GM18502 (cell line): ENCODE measurements around the gene PPFIA3.

Experiments
- ATAC-seq: cut with Tn5 transposase; IDR thresholded peaks from one replicate; pipeline ENCODE4 v1.9.1; 2021; ENCODE audit warnings: mild to moderate bottlenecking; ENCODE audit not compliant: unreplicated experiment, poor library complexity

PPFIA3 gene

DNA sequence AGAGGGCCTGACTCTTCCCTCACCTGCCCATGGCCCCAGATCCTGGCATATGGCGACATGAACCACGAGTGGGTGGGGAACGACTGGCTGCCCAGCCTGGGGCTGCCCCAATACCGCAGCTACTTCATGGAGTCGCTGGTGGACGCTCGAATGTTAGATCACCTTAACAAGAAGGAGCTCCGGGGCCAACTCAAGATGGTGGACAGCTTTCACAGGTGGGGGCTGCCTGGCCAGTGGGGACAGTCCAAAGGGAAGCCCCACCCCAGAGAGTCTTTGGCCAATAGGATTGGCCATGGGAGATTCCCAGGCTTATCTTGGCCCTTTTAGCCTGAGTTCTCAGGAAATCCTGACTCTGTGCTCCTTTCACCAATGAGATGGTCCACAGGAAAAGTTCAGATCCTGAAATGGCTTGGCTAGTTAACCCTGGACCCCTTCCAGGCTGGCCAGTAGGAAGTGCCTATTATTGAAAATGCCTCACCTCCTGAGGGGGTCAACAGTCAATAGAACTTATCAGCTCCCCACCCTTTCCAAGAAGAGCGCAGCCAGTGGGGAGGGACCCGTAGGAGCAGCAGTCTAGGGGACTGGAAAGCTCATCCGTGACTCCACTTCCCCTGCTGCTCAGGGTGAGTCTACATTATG lies 28.8 kb downstream of the PPFIA3 start:
- no peak for ATAC-seq

DNA sequence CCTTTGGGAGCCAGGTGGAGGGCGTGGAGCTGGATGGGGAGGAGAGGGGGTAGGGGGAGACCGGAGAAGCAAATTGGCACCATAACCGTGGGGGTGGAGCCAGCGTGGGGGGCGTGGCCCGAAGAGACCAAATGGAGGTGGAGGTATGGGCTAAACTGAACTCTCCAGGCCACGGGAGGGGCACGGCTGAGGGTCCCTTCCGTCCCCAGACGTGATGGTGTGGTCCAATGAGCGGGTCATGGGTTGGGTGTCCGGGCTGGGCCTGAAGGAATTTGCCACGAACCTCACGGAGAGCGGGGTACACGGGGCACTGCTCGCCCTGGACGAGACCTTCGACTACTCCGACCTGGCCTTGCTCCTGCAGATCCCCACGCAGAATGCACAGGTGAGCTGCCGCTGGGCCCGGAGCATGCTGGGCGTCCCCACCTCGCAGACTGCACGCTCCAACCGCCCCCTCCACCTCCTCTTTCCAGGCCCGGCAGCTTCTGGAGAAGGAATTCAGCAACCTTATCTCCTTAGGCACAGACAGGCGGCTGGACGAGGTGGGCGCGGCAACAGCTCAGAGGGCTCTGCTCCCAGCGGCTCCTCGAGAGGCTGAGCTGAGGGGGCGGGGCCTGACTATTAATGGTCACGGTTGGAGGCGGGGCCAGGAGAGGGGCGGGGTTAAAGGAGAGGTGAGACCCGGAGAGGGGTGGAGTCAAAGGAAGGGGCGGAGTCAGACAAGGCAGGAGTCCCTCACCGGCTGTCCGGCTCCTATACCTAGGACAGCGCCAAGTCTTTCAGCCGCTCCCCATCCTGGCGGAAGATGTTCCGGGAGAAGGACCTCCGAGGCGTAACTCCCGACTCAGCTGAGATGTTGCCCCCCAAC lies 29.7 kb downstream of the PPFIA3 start:
- no peak for ATAC-seq

- ATAC-seq: no peak
Observed at GRCh38 chr19:49149652-49150105, 30.3 kb downstream of the PPFIA3 start.

DNA sequence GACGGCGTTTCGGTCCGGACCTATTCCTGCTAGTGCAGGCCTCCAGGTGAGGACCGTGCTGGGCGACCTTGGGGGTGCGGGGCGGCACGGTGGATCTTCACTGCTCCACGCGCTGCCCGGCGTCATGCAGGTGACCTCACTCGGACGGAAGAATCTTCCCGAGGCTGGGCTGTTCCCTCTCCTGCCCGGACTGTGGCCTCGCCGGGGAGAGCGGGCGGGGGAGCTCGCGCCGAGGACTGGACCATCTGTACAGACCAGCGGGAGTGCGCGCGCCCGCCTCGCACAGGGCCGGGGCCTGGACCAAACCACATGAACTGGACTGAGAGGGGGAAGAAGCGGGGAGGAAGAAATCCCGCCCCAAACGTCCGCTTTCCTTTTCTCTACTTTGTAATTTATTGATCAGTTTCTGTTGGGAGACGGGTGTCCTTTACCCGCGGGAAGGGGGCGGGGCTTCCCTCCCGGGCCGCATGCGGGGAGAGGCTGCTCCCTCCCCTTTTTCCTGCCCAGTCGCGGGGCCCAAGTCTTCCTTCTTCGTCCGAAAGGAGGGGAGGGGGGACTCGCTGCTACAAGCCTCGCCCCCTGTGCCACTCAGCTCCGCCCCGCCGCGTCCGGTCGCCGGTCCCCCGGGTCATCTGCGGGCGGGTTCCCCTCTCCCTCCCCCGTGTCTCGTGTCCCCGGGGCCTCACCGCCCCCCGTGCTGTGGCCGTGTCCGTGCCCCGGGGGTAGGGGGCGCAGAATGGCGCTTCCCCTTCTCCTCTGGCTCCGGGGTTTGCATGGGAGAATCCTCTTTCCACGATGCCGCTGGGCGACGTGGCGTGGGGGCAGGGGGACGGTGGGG lies 31.0 kb downstream of the PPFIA3 start:
- ATAC-seq: no peak

DNA sequence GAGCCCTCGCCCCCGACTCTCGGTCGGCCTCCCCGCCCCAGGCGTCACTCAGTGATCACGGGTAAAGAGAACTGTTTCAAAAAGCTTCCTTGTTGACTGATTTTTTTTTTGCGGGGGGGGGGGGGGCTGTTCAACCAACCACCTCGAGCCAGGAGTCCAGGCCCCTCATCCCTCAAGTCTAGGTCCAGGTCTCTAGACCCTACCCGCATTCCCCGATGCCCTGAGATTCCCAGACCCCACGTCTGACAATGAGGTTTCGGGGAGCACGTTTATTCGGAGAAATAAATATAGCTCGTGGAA lies 31.6 kb downstream of the PPFIA3 start:
- ATAC-seq: no peak

DNA sequence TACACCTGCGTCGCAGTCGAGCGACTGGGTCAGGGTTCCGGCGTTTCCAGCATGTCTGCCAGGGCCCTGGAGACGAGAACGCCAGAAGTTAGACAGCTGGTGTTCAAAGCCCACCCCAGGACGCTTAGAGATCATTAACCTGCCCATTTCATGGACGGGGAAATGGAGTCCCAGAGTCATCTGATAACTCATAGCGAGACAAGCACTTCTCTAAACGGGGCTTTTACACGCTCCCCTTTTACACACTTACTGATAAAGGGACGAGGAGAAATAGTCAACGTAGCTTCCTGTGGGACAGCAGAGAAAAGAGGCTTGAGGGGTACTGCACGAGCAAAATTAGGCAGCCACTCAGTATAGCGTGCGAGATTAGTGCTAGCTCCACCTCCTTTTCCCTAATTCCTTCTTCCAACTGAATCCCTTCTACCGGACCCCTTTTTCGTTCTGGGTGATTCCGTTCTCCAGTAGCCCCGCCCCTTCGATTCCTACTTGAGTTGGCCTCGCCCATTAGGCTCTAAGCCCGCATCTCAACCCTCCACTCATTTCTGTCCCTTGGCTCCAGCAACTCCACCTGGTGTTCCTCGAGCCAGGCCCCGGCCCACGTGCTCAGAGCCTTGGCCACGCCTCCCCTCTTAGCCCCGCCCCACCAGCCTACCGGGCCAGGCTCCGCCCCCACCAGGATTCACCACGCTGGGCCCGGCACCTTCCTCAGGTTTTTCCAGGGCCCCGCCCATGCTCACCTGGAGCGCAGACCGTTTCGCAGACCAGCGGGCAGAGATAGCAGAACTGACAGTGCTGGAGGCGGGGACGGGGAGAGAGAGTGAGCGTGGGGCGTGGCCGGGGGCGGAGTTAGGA lies 32.1 kb downstream of the PPFIA3 start:
- no peak for ATAC-seq

DNA sequence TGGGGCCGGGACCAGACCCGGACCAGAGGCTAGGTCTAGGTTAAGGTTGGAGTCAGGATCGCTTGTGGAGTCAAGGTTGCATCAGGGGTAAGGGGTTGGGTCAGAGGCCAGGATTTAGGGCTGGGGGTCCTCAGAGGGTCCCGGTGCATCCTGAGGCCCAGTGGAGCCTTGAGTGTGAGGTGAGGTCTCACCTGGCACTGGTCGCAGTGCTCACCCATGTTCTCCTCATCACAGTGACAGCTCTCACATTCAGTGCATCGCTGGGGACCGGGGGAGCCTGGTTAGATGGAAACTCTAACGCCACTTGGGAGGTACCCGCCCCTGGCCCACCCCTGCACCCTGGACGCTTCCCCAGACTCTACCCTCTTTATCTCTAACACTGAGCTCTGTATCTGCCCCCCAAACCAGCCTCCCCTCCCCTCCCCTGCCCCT lies 32.8 kb downstream of the PPFIA3 start:
- ATAC-seq: no peak

DNA sequence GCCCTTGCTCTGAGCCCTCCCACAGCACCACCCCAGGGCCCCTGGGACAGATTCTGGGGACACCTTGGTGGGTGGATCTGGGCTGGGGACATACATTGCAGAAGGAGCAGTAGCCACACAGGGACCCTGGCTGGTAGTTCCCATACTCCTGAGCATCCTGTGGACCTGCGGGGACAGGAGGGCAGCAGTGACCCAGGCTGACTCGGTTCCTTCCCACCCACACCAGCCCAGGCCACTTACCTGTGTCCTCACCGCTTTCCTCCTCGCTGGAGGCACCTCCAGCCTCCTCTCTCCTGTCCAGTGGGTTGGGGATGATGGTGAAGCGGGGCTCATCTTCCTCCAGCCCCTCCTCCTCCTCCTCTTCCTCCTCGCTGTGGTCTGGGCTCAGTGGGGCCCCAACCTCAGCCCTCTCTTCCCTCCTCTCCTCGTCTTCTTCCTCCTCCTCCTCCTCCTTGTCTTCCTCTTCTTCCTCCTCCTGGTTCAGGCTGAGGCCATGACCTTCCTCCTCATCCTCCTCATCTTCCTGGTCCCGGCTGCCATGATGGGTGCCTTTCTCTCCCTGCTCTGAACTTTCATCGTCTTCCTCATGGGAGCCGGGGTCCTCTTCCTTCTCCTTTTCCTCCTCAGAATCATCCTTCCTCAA lies 33.9 kb downstream of the PPFIA3 start:
- ATAC-seq: no peak

DNA sequence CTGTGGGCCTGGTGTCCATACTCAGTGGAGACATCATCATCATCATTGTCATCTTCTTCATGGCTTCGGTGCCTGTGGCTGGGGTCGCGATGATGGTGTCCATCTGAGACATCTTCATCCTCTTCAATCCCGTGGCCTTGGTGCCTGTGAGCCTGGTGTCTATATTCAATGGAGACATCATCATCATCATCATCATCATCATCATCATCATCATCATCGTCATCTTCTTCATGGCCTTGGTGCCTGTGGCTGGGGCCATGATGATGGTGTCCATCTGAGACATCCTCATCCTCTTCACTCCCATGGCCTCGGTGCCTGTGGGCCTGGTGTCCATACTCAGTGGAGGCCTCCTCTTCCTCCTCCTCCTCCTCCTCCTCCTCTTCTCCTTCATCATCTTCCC lies 34.9 kb downstream of the PPFIA3 start:
- ATAC-seq: no peak

DNA sequence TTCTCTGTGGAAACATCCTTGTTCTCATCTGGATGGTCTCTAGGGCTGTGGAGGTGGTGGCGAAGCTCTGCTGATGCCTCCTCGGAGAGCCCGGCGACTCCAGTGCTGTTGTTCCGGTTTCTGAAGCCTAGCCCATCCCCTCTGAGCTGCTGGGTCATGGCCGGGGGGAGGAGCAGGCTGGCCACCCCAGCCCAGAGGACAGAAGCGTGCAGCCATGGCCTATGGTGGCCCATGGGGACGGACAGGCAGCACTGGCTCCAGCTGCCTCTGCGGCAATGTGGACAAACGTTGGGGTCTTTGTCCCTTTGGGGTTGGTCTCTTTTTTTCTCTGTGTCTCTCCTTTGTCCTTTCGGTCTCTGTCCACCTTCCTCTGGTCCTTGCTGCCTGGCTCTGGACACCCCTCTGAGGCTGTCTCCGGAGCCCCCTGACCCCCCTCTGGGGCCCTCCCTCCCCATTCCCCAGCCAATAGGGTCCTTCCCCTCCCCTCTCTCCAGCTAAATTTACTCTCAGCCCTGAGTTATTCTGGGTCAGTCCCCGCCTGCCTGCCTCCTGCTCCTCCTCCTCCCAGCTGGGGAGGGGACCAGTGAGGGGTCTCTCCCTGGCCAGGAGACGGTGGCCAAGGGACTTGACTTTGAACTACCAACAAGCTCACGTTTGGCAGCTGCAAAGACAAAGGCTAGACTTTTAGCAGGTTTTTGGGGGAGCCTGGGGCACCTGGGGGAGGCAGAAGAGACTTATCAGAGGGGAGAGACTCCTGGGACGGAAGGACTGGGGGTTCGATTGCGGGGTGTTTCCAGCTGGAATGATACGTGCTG lies 35.9 kb downstream of the PPFIA3 start, which contains the start of gene HRC:
Gene HRC (minus strand): TSS at position 392 of the 815 bp plus-strand sequence. CDS start 159 bp downstream, at position 233.
- ATAC-seq: no peak

DNA sequence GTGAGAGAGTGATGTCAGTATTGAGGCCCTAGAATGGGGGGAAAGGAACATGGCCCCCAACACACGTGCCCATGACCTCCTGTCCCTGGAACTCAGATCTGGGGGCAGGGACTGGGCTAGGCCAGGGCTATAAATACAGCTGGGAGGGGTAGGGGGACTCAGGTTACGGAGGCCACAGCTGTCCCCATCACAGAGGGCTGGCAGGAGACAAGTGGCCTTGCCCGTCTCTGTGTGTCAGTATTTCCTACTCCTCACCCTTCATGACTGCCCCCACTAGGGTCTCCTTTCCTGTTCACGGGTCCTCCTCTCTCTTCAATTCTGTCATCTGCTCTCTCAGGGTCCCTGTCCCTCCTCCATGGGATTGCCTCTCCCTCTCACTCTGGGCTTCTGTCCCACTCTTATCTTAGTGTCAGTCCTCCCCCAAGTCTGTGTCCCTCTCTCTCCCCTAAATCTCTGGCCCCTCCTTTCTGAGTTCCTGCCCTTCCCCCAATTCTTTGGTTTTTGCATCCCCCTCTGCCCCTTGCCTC lies 36.5 kb downstream of the PPFIA3 start:
- ATAC-seq: no peak

GRCh38 chr19:49157445-49158224 lies 38.3 kb downstream of the PPFIA3 start, which contains the start of gene TRPM4:
TRPM4 (plus strand) TSS chr19:49157792; CDS start chr19:49157867, 75 bp downstream.
- ATAC-seq: no peak

DNA sequence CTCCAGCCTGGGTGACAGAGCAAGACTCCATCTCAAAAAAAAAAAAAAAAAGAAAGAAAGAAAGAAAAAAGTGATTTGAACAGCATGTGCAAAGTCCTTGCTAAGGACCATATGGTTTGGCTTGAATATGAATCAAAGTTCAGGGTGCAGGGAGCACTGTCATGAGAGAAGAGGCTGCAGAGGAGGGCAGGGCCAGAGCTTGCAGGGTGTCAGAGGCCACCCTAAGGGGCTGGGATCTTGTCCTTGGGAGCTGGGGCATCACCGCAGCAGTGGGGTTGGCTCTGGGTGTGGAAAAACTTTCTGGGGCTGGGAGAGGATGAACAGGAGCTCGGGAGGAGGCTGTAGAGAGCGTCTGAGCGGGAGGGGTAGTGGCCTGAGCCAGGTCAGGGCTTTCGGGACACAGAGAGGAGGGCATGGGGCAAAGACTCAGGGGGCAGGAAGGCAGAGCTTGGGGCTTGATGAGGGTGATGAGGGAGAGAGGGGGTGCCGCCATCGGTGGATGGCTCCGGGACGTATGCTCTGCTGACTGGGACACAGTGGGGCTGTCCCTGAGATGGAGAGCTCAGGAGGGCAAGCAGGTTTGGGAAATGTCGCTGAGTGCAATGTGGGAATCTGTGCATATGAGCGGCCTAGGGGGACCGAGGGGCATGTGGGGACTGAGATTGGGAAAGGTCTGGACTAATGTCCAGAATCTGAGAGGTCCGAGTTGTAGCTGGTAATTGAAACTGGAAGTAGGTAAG lies 41.3 kb downstream of the PPFIA3 start:
- ATAC-seq: no peak

DNA sequence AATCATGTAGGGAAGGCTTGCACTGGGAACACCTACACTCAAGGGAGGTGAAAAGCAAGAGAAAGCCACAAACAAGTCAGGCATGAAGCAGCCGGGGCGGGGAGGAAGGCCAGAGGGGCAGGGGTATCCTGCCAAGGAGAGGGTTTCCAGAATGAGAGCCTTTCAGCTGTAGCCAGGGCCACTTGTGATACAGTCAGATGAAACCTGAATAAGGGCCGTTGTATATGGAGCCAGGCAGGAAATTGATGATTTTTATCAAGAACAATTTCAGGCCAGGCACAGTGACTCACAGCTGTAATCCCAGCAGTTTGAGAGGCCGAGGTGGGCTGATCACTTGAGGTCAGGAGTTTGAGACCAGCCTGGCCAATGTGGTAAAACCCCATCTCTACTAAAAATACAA lies 42.6 kb downstream of the PPFIA3 start:
- ATAC-seq: no peak

DNA sequence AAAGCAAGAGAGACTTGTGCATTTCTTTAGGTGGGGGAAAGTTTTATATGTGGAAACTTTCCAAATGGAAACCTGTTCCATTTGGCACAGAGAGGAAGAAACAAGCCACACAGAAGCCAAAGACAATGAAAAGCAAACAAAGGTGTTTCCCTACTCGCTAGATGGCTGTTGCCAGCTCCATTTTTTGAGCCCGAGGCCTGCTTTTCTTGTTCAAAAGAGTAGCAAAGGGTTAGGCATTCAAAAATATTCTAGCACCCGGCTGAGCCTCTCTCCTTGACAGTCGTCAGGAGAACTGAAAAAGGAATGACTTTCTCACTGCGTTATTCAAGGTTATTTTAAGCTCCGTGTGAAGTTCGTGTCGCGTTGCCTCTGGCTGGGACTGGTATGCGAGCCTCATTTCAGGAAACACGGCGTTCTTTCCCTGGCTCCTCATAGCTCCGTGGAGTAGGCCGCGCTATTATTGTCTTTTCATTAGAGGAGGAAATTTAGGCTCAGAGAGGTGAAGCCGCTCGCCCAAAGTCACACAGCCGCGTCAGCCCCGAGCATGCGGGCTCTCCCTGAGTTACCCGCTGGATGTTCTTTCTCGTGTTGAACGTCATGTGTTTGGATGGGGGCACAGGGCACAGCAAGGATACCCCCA lies 45.9 kb downstream of the PPFIA3 start:
- ATAC-seq: no peak

DNA sequence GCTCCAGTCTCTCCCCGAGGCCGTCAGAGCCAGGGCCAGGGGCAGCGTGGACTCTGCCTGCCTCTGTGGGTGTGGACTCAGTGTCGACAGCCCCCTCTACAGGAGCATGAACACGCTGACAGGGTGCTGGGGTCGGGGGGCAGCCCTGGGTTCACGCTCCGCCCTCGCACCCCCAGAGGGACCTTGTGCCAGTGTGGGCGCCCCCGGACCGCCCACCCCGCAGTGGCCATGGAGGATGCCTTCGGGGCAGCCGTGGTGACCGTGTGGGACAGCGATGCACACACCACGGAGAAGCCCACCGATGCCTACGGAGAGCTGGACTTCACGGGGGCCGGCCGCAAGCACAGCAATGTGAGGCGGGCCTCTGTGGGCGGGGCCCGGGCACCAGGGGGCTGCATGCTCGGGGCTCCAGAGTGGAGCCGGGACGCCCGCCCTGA lies 46.5 kb downstream of the PPFIA3 start:
- ATAC-seq: no peak
